Panc1 (cell line): ENCODE data around the gene PIGC. TPM values are rescaled to one million over a fixed set of nuclear protein-coding genes. Genes with fewer than 3 reads are reported as not detected.

Experiments
- ATAC-seq: fragments of 200-7000 bp; cut with Tn5 transposase; 2 replicates; pipeline ENCODE4 v1.9.1; 2020; ENCODE audit warnings: mild to moderate bottlenecking, moderate library complexity
- BruUV-seq: library from RNA; stranded (reverse); fragments of 400-500 nt; replicated peaks from 2 replicates; lab custom pipeline; 2021; lab: Mats Ljungman, UMichigan
- CTCF ChIA-PET: fragments of 300-600 bp; sonication (Branson Sonifier 250); formaldehyde crosslinking; loops from one replicate; lab custom pipeline; 2022; ENCODE audit warnings: antibody characterized with exemption; lab: Charles Lee
- POLR2A ChIA-PET: fragments of 300-600 bp; sonication (Branson Sonifier 250); formaldehyde crosslinking; loops from one replicate; lab custom pipeline; 2022; ENCODE audit warnings: antibody characterized with exemption; lab: Charles Lee
- DNase-seq: peaks from one replicate; pipeline ENCODE4 v3.0.0-alpha.2; 2010; ENCODE audit warnings: low read depth, low spot score
- H3K27ac ChIP-seq: 2 replicates; pipeline ENCODE4 v1.5.1; 2011; ENCODE audit warnings: mild to moderate bottlenecking, low read length, inconsistent platforms
- H3K27me3 ChIP-seq: fragments of 200-500 bp; sonication (Bioruptor generic); 2 replicates; pipeline ENCODE4 v1.6.0; 2014; ENCODE audit warnings: low read length, inconsistent platforms; ENCODE audit not compliant: control insufficient read depth, insufficient read depth
- H3K36me3 ChIP-seq: fragments of 200-500 bp; sonication (Bioruptor generic); 2 replicates; pipeline ENCODE4 v1.5.1; 2014; ENCODE audit warnings: inconsistent platforms, mild to moderate bottlenecking, low read length, moderate library complexity; ENCODE audit not compliant: control insufficient read depth, insufficient read depth
- H3K4me1 ChIP-seq: 2 replicates; pipeline ENCODE4 v1.5.1; 2011; ENCODE audit warnings: inconsistent platforms, mild to moderate bottlenecking, low read length, moderate library complexity; ENCODE audit not compliant: control insufficient read depth, insufficient read depth
- H3K4me3 ChIP-seq, 2 experiments: 2 replicates each; pipeline ENCODE4 v1.5.1; 2011 to 2012; ENCODE audit warnings: low read depth in 2 of 2, low read length in 2 of 2, mild to moderate bottlenecking in 2 of 2, inconsistent platforms in 1 of 2, moderate library complexity in 1 of 2
- H3K9me3 ChIP-seq: fragments of 200-500 bp; sonication (Bioruptor generic); 2 replicates; pipeline ENCODE4 v1.5.1; 2014; ENCODE audit warnings: low read depth, mild to moderate bottlenecking, inconsistent platforms, low read length, moderate library complexity; ENCODE audit not compliant: control insufficient read depth, insufficient read depth
- POLR2AphosphoS5 ChIP-seq: IDR thresholded peaks from 2 replicates; pipeline ENCODE4 v1.6.1; 2012; ENCODE audit warnings: mild to moderate bottlenecking, low read depth, low read length, moderate library complexity
- SIN3A ChIP-seq: IDR thresholded peaks from 2 replicates; pipeline ENCODE4 v1.6.1; 2012; ENCODE audit warnings: low read depth, mild to moderate bottlenecking, low read length, moderate library complexity, borderline replicate concordance; ENCODE audit not compliant: insufficient read depth
- TCF7L2 ChIP-seq: IDR thresholded peaks from 2 replicates; pipeline ENCODE4 v1.6.1; 2011; ENCODE audit warnings: mild to moderate bottlenecking, low read depth, low read length, inconsistent platforms
- in situ Hi-C: cut with HindIII; loops from 2 replicates; pipeline ENCODE4 v1.10.0; 2016; ENCODE audit warnings: low sequenced_read_pairs, low pct_unique_long_range_greater_than_20kb
- intact Hi-C: fragments of 100-400 bp; cut with micrococcal nuclease; formaldehyde crosslinking; loops from one replicate; pipeline ENCODE4 v1.10.0; 2022; ENCODE audit not compliant: unreplicated experiment
- total RNA-seq: library from RNA; stranded (reverse); gene quantifications from one replicate; pipeline ENCODE4 v1.2.1, GENCODE V29; 2021; ENCODE audit not compliant: unreplicated experiment
- TF ChIP-seq, protein P1 (sequence below): fragments of 450-650 bp; IDR thresholded peaks from 2 replicates; pipeline ENCODE4 v1.5.1; 2017; ENCODE audit warnings: mild to moderate bottlenecking
- TF ChIP-seq, protein P2 (sequence below), 2 experiments: IDR thresholded peaks; 2 replicates each; pipeline ENCODE4 v1.6.1; 2011 to 2012; ENCODE audit warnings: low read depth in 2 of 2, control low read depth in 1 of 2, low read length in 1 of 2, mild to moderate bottlenecking in 1 of 2, moderate library complexity in 1 of 2; ENCODE audit not compliant: insufficient read depth in 1 of 2

Gene PIGC
- total RNA-seq, 1 experiment from 2014 or later: 23.6 TPM

DNA sequence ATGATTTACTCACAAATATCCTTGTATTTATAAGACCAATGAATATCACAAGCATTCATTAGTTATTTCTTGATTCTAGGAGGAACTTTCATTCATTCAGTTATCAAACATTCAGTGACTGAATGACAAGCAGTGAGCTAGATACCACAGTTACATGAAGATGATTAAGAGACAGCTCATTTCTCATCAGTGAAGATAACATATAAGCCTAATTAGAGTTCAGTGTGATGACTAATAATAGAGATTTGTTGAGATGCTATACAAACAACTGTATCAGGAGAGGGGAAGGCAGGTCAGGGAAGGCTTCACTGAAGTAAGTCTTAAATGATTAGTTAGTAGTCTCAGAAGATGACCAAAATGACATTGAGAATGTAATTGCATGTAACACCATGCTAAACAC, 38.0 kb downstream of the PIGC start:
- no TSS peak for BruUV-seq
- in situ Hi-C loops: no loop called here
- POLR2A ChIA-PET: no interaction called here
- CTCF ChIA-PET: no interaction called here
- Histone ChIP-seq H3K4me1 (peaks cover 3% of the 10 kb centered on the region; the same call in 1 of the 2 replicates), H3K36me3 (no peaks in the 10 kb centered on the region), H3K4me3 (no peak overlapping the region), H3K27ac (no peak overlapping the region; the same call in 1 of the 2 replicates), H3K27me3 (no peaks in the 10 kb centered on the region), H3K9me3 (no peaks in the 10 kb centered on the region; the same call in 1 of the 2 replicates)
- intact Hi-C loops: no loop called here
- no peak for ATAC-seq
- TF ChIP-seq SIN3A (no peak), POLR2AphosphoS5 (no peak), TCF7L2 (no peak)
- TF ChIP-seq, protein P1, sequence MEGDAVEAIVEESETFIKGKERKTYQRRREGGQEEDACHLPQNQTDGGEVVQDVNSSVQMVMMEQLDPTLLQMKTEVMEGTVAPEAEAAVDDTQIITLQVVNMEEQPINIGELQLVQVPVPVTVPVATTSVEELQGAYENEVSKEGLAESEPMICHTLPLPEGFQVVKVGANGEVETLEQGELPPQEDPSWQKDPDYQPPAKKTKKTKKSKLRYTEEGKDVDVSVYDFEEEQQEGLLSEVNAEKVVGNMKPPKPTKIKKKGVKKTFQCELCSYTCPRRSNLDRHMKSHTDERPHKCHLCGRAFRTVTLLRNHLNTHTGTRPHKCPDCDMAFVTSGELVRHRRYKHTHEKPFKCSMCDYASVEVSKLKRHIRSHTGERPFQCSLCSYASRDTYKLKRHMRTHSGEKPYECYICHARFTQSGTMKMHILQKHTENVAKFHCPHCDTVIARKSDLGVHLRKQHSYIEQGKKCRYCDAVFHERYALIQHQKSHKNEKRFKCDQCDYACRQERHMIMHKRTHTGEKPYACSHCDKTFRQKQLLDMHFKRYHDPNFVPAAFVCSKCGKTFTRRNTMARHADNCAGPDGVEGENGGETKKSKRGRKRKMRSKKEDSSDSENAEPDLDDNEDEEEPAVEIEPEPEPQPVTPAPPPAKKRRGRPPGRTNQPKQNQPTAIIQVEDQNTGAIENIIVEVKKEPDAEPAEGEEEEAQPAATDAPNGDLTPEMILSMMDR: no peak
- TF ChIP-seq, protein P2, sequence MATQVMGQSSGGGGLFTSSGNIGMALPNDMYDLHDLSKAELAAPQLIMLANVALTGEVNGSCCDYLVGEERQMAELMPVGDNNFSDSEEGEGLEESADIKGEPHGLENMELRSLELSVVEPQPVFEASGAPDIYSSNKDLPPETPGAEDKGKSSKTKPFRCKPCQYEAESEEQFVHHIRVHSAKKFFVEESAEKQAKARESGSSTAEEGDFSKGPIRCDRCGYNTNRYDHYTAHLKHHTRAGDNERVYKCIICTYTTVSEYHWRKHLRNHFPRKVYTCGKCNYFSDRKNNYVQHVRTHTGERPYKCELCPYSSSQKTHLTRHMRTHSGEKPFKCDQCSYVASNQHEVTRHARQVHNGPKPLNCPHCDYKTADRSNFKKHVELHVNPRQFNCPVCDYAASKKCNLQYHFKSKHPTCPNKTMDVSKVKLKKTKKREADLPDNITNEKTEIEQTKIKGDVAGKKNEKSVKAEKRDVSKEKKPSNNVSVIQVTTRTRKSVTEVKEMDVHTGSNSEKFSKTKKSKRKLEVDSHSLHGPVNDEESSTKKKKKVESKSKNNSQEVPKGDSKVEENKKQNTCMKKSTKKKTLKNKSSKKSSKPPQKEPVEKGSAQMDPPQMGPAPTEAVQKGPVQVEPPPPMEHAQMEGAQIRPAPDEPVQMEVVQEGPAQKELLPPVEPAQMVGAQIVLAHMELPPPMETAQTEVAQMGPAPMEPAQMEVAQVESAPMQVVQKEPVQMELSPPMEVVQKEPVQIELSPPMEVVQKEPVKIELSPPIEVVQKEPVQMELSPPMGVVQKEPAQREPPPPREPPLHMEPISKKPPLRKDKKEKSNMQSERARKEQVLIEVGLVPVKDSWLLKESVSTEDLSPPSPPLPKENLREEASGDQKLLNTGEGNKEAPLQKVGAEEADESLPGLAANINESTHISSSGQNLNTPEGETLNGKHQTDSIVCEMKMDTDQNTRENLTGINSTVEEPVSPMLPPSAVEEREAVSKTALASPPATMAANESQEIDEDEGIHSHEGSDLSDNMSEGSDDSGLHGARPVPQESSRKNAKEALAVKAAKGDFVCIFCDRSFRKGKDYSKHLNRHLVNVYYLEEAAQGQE (IDR thresholded peaks at IDR 0.05; ENCODE audit: insufficient read depth in 1 of 2, low read depth in 2 of 2, low read length in 1 of 2): no peak
- DNase-seq: no peak

DNA sequence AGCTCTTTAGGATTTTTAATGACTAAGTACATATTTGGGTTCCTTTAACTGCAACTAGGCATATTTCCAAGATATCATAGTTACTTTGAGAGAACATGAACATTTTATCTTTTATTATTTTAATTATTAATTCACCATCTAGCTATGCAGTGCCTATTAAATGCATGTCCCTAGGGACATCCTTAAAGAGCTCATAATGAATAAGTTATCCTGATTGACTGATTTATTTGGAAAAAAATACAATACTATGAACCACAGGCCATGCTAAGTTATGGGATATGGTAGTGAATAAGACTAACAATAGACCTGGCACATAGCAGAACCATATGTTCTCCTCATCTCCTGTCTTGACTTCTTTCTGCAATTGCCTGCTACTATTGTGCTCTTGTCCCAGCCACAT, 39.7 kb downstream of the PIGC start:
- intact Hi-C loops: no loop called here
- POLR2A ChIA-PET: no interaction called here
- Histone ChIP-seq H3K9me3 (no peaks in the 10 kb centered on the region; the same call in 1 of the 2 replicates), H3K4me1 (peaks cover 16% of the 10 kb centered on the region), H3K36me3 (no peaks in the 10 kb centered on the region), H3K4me3 (no peak overlapping the region), H3K27me3 (no peaks in the 10 kb centered on the region), H3K27ac (peak overlapping the region; percentile 1; the same call in 1 of the 2 replicates)
- in situ Hi-C loops: no loop called here
- DNase-seq (no peak), ATAC-seq (no peak)
- BruUV-seq: no TSS peak
- CTCF ChIA-PET: interaction anchor here (0.6 kb wide), 2 partner anchors 352 to 1023 kb away, joined by 4 to 10 read pairs; no protein-coding TSS in a partner anchor
- TF ChIP-seq TCF7L2: no peak
- TF ChIP-seq, protein P2 (IDR thresholded peaks at IDR 0.05; ENCODE audit: insufficient read depth in 1 of 2, low read depth in 2 of 2, low read length in 1 of 2): no peak
- TF ChIP-seq, protein P1: no peak
- TF ChIP-seq SIN3A: no peak
- TF ChIP-seq POLR2AphosphoS5: no peak
